ENCODE results near the gene SLC44A3.
"Not testable (repeated sequence)": the region's sequence is repeated elsewhere in the genome, so short reads cannot be mapped to it uniquely, and the experiment has no call there.

The SLC44A3 gene

DNA sequence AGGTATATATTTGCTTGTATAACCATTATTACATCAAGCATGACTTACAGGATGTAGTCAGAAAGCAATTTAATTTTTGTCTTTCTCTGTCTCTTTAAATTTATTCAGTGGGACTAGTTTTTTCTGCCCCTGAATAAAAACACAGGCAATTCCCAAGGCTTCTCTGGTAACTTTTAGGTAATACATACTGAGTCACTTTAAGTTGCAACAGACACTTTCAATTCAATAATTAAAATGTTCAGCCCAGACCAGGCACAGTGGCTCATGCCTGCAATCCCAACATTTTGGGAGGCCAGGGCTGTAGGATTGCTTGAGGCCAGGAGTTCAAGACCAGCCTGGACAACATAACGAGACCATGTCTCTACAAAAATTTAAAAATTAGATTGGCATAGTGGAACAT, 12.3 kb downstream of the SLC44A3 start:
- intact Hi-C loops (cut with micrococcal nuclease) = no loop called here
- Mint-ChIP-seq H3K36me3 (ENCODE audit: low read depth) (no peaks in the 10 kb centered on the region), H3K9me3 (no peaks in the 10 kb centered on the region), H3K4me3 (no peak overlapping the region), H3K27me3 (peaks cover 40% of the 10 kb centered on the region), H3K27ac (no peak overlapping the region), H3K4me1 (ENCODE audit: low read depth) (peaks cover 13% of the 10 kb centered on the region)

DNA sequence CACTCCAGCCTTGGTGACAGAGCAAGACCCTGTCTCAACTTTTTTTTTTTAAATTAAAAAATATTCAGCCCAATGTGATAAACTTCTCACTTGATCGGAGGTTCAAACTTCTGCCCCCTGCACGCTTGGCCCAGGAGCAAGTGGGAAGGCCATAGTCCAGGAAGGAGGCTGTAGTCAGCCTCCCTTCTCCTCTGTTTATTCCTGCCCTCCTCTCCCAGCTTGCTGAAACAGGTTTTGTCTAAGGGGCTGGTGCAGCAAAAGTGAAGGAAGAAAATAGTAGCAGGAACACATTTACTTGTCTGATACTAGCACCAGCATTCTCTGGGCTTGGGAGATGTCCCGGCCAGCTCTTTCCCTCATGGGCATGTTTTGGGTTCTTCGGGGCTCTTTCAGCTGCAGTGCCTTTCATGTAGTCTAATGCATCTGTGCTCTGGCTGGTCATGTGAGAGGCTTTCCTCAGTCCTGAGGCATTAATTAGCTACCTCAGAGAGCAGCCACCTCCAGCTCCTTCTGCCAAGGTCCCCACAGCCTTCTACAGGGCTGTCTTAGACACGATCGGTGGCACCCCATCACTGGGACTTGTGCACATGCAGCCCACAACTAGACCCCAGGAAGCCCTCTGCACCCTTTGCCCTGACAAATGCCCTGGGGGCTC, 12.9 kb downstream of the SLC44A3 start:
- H3K36me3 Mint-ChIP-seq (ENCODE audit: low read depth) = no peaks in the 10 kb centered on the region
- peaks cover 8% of the 10 kb centered on the region for H3K4me1 Mint-ChIP-seq (ENCODE audit: low read depth)
- intact Hi-C loops (cut with micrococcal nuclease) = no loop called here
- no peaks in the 10 kb centered on the region for H3K9me3 Mint-ChIP-seq
- peaks cover 38% of the 10 kb centered on the region for H3K27me3 Mint-ChIP-seq
- no peak overlapping the region for H3K27ac Mint-ChIP-seq
- no peak overlapping the region for H3K4me3 Mint-ChIP-seq

DNA sequence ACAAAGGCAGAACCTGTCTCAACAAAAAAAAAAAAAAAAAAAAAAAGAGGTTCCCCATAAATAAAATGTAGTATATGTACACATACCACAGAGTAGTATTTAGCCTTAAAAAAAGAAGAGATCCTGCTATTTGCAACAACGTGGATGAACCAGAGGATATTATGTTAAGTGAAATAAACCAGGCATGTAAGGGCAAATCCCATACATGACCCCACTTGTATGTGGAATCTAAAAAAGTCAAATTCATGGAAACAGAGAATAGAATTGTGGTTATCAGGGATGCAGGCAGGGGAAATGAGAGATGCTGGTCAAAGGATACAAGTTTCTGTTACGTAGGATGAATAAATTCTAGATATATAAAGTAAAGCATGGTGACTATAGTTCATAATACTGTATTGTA, 16.7 kb downstream of the SLC44A3 start:
- Mint-ChIP-seq H3K4me1 (ENCODE audit: low read depth) (peaks cover 2% of the 10 kb centered on the region), H3K36me3 (ENCODE audit: low read depth) (no peaks in the 10 kb centered on the region), H3K4me3 (no peak overlapping the region), H3K27ac (no peak overlapping the region), H3K9me3 (no peaks in the 10 kb centered on the region), H3K27me3 (peaks cover 34% of the 10 kb centered on the region)
- intact Hi-C loops (cut with micrococcal nuclease) = no loop called here

DNA sequence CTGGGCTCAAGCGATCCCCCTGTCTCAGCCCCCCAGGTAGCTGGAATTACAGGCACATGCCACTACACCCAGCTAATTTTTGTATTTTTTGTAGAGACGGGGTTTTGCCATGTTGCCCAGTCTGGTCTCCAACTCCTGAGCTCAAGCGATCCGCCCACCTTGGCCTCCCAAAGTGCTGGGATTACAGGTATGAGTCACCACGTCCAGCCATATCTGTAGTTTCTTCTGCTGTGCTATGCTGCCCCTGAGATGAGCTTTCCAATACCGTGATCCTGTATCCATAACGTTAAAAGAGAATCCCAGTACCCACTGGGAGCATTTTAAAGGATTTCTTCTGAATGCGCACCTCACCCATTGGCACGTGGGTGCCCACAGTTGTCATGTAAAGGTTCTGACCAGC, 20.2 kb downstream of the SLC44A3 start:
- H3K9me3 Mint-ChIP-seq; intact Hi-C loops (cut with micrococcal nuclease); H3K4me3 Mint-ChIP-seq; H3K4me1 Mint-ChIP-seq (ENCODE audit: low read depth); H3K27ac Mint-ChIP-seq; H3K36me3 Mint-ChIP-seq (ENCODE audit: low read depth): not testable (repeated sequence)
- peaks cover 34% of the 10 kb centered on the region for H3K27me3 Mint-ChIP-seq

DNA sequence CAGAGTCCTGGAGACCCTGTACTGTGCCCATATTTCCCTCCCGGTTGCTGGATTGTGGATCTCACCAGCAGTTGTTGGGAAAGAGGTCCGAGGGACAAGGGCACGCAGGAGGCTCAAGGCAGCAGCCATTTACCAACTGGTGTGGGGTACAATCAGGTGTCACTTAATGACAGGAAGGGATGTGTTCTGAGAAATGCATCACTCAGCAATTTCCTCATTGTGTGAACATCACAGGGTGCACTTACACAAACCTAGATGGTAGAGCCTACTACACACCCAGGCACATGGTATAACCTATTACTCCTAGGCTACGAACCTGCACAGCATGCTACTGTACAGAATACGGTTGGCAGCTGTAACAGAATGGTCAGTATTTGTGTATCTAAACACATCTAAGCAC, 20.7 kb downstream of the SLC44A3 start:
- no peak overlapping the region for H3K27ac Mint-ChIP-seq
- H3K36me3 Mint-ChIP-seq (ENCODE audit: low read depth) = no peaks in the 10 kb centered on the region
- H3K4me1 Mint-ChIP-seq (ENCODE audit: low read depth) = no peaks in the 10 kb centered on the region
- no peaks in the 10 kb centered on the region for H3K9me3 Mint-ChIP-seq
- peaks cover 31% of the 10 kb centered on the region for H3K27me3 Mint-ChIP-seq
- intact Hi-C loops (cut with micrococcal nuclease) = no loop called here
- no peak overlapping the region for H3K4me3 Mint-ChIP-seq

DNA sequence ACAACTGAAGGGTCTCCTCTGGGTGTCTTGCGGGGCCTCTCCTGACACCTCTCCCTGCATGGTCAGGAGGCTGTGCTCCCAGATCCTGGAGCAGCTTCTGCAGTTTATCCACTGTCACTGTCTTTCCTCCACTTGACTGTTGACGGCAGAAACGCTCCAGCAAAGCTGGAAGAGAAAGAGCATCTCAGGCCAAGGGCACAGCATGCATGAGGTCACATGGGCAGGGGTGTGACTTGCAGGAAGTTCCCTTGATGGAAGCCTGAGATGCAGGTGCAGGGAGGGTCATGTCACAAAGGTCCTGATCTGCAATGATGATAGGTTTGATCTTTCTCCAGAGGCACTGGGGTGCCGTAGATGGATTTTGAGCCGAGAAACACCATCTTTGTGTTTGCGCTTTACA, 23.3 kb downstream of the SLC44A3 start:
- intact Hi-C loops (cut with micrococcal nuclease) = no loop called here
- peaks cover 20% of the 10 kb centered on the region for H3K27me3 Mint-ChIP-seq
- H3K36me3 Mint-ChIP-seq (ENCODE audit: low read depth) = no peaks in the 10 kb centered on the region
- no peak overlapping the region for H3K27ac Mint-ChIP-seq
- no peak overlapping the region for H3K4me3 Mint-ChIP-seq
- no peaks in the 10 kb centered on the region for H3K9me3 Mint-ChIP-seq
- H3K4me1 Mint-ChIP-seq (ENCODE audit: low read depth) = no peaks in the 10 kb centered on the region

DNA sequence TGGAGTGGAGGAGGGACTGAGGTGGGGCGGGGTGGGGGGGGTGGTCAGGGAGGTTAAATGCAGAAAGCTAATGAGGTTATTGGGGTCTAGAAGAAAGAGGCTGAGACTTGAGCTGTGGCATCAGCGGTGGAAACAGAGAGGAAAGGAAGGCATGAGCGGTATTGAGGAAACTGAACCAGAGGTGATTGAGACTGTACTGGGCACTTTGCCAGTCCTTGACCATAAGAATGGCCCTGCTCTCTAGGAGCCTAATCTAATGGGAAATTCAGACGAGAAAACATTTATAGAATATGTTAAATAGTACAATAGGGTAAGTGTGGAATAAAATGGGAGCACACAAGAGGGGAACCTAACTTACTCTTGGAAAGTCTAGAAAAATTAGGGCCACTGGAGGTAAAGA, 23.7 kb downstream of the SLC44A3 start:
- Mint-ChIP-seq H3K27me3 (peaks cover 20% of the 10 kb centered on the region), H3K9me3 (no peaks in the 10 kb centered on the region)
- intact Hi-C loops (cut with micrococcal nuclease) = no loop called here

DNA sequence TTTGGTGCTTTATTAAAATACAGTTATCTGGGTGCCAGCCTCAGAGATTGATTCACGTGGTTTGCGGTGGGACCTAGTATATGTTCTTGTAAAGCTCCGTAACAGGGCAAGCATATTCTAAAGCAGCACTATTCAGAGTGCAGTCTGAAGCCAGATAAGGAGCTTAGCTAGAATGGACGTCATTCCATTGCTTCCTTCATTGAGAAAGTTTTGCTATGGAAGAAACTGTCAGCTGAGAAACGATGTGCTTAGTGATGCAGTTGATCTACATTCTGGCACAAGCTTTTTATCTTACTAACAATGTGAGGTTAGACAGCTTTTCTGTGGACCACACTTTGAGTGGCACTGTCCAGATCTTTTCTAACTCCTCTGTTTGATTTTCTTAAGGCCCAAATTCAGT, 26.2 kb downstream of the SLC44A3 start:
- H3K36me3 Mint-ChIP-seq (ENCODE audit: low read depth) = no peaks in the 10 kb centered on the region
- H3K27ac Mint-ChIP-seq = no peak overlapping the region
- no peak overlapping the region for H3K4me3 Mint-ChIP-seq
- H3K4me1 Mint-ChIP-seq (ENCODE audit: low read depth) = no peaks in the 10 kb centered on the region
- peaks cover 24% of the 10 kb centered on the region for H3K27me3 Mint-ChIP-seq
- H3K9me3 Mint-ChIP-seq = no peaks in the 10 kb centered on the region
- intact Hi-C loops (cut with micrococcal nuclease) = no loop called here

More for the DNA sequence above, 23.7 kb downstream of the SLC44A3 start:
- H3K27ac Mint-ChIP-seq = no peak overlapping the region
- no peaks in the 10 kb centered on the region for H3K36me3 Mint-ChIP-seq (ENCODE audit: low read depth)
- no peaks in the 10 kb centered on the region for H3K4me1 Mint-ChIP-seq (ENCODE audit: low read depth)
- no peak overlapping the region for H3K4me3 Mint-ChIP-seq

DNA sequence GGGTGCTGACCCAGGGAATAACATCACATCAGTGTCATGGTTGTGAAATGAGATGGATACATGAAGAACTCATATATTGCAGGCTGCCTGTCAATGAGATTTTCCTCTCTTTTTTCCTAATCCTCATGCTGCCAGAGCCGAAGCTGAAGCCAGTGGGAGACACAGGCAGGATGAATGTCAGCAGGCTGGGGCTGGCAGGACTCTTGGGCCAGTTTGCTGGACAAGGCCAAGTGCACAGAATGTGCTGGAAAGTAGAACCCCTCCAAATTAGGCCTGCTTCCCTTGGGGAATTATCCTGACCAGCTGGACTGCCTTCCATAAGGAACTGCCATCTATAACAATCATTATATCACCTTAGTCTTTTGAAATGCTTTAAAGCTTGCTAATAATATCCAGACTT, 31.4 kb downstream of the SLC44A3 start:
- intact Hi-C loops (cut with micrococcal nuclease) = no loop called here
- Mint-ChIP-seq H3K4me1 (ENCODE audit: low read depth) (no peaks in the 10 kb centered on the region), H3K27me3 (peaks cover 5% of the 10 kb centered on the region), H3K27ac (no peak overlapping the region), H3K36me3 (ENCODE audit: low read depth) (no peaks in the 10 kb centered on the region), H3K4me3 (no peak overlapping the region), H3K9me3 (no peaks in the 10 kb centered on the region)

DNA sequence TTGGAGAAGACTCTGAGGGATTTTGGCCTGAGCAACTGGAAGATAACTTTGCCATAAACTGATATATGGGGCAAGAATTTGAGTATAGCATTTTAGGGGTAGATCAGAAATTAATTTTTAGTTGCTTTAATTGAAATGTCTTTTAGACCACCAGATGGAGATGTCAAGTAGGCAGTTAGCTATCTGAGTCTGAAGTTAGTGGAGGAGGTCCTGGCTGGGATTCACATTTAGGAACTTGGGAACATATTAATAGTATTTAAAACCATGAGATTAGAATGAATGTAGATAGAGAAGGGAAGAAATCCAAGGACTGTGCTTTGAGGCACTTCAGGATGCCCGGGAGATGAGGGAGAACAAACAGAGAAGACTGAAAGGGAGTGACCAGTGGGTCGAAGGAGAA, 32.6 kb downstream of the SLC44A3 start:
- Mint-ChIP-seq H3K27ac (no peak overlapping the region), H3K36me3 (ENCODE audit: low read depth) (no peaks in the 10 kb centered on the region), H3K4me3 (no peak overlapping the region), H3K27me3 (peaks cover 8% of the 10 kb centered on the region), H3K4me1 (ENCODE audit: low read depth) (no peaks in the 10 kb centered on the region), H3K9me3 (no peaks in the 10 kb centered on the region)
- intact Hi-C loops (cut with micrococcal nuclease) = no loop called here

DNA sequence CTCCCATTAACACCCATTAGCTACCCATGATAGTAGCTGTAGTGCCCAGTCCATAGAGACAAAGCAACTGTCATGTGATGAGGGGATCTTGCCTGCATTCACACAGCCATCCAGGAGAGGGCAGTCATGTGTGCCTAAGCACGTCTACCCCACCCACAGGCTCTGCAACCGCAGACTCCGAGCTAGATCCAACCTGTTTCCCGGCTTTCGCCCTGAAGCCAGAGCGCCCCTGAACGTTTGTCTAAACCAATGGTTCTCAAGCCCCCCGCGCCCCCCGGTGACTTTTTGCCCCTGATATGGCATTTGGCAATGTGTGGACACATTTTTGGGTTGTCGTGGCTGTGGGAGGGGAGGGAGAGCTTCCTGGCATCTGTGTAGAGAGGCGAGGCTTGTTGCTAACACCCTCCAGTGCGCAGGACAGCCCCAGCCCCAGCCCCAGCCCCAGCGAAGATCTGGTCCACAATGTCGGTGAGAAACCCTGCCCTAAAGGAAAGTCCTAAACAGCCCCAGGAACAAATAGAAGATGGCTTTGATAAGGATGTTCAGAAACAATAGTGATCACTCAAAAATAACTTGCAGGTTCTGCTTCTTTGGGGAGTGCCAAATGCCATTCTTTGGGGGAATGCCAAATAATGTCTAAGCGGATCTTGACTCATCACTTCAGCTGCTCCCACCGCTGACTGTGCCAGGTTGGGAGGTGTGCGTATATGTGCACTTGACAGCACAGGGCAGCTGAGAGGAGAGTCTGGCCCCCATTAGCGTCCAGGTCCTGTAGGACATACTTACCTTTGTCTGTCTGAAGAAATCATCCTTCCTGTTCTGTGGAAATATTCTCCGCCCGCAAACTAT, 34.5 kb downstream of the SLC44A3 start:
- no peaks in the 10 kb centered on the region for H3K4me1 Mint-ChIP-seq (ENCODE audit: low read depth)
- no peak overlapping the region for H3K4me3 Mint-ChIP-seq
- intact Hi-C loops (cut with micrococcal nuclease) = loop anchor here (1.0 to 5.0 kb wide), 2 partner anchors 189 to 378 kb away; partner anchors contain the start of gene RWDD3
- peaks cover 21% of the 10 kb centered on the region for H3K27me3 Mint-ChIP-seq
- no peak overlapping the region for H3K27ac Mint-ChIP-seq
- no peaks in the 10 kb centered on the region for H3K9me3 Mint-ChIP-seq
- H3K36me3 Mint-ChIP-seq (ENCODE audit: low read depth) = no peaks in the 10 kb centered on the region

DNA sequence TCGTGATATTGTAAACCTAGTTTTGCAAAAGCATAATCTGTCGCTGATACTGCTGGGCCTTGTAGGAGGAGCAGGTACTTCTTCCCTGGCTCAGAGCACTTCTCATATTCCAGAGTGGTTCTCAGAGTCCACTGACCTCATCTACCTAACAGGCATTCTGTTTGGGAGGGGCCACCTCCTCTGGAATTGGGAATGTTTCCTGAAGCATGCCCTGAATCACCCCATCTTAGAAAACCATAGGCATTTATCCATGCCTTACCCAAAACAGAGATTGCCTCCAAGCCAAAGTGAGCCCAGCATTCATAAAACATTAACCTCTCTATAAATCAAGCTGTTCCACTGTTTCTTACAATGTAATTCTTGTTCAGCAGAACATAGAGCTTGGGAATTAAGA, 35.1 kb downstream of the SLC44A3 start:
- Mint-ChIP-seq H3K4me3 (no peak overlapping the region), H3K4me1 (ENCODE audit: low read depth) (no peaks in the 10 kb centered on the region), H3K27ac (no peak overlapping the region), H3K9me3 (no peaks in the 10 kb centered on the region), H3K36me3 (ENCODE audit: low read depth) (no peaks in the 10 kb centered on the region), H3K27me3 (peaks cover 25% of the 10 kb centered on the region)
- intact Hi-C loops (cut with micrococcal nuclease) = loop anchor here (5.0 kb wide), 1 partner anchor 377 kb away; the partner anchor contains the start of gene RWDD3

DNA sequence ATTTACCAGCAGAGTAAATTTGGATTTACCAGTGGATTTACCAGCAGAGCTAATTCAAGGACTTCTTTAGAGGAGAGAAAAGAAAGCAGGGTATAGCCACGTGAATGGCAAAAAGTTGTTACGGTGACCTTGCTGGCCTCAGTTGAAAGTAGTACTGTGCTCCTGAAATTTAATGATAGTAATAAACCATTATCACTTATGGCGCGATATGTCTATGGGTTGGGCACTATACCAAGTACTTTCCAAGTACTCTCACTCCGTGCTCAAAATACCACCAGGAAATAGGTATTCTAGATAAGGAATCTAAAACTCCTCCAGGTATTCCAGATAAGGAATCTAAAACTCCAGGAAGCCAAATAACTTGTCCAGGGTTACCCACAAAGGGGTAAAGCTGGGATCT, 35.8 kb downstream of the SLC44A3 start:
- Mint-ChIP-seq H3K9me3 (no peaks in the 10 kb centered on the region), H3K4me3 (no peak overlapping the region), H3K27me3 (peaks cover 27% of the 10 kb centered on the region), H3K36me3 (ENCODE audit: low read depth) (no peaks in the 10 kb centered on the region), H3K27ac (no peak overlapping the region), H3K4me1 (ENCODE audit: low read depth) (no peaks in the 10 kb centered on the region)
- intact Hi-C loops (cut with micrococcal nuclease) = loop anchor here (5.0 kb wide), 1 partner anchor 376 kb away; the partner anchor contains the start of gene RWDD3

DNA sequence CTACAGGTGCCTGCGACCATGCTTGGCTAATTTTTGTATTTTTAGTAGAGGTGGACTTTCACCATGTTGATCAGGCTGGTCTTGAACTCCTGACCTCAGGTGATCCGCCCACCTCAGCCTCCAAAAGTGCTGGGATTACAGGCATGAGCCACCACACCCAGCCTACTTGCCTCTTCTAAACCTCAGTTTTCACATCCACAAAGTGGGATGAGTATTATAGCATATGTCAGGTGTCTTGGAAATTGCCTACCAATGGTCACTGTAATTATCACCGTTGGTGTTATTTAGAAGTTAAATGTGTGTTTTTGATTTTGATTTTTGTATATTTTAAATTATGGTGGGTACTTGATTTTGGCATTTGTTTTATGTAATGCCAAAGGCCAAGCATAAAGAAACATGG, 36.7 kb downstream of the SLC44A3 start:
- Mint-ChIP-seq H3K27me3 (peaks cover 28% of the 10 kb centered on the region), H3K36me3 (ENCODE audit: low read depth) (no peaks in the 10 kb centered on the region), H3K27ac (no peak overlapping the region), H3K4me3 (no peak overlapping the region), H3K4me1 (ENCODE audit: low read depth) (no peaks in the 10 kb centered on the region), H3K9me3 (no peaks in the 10 kb centered on the region)
- intact Hi-C loops (cut with micrococcal nuclease) = loop anchor here (5.0 kb wide), 1 partner anchor 375 kb away; the partner anchor contains the start of gene RWDD3

Measured in dendritic cell treated with granulocyte-macrophage colony-stimulating factor and Interleukin-4, amounts not matched to agents 40 ng/mL and 50 ng/mL, for 4 days (primary cell).